Subcutaneous adipose tissue (tissue), 4 donors: Measurements from ENCODE around the gene ZNF689. TPM values are rescaled to one million over a fixed set of nuclear protein-coding genes. Genes with fewer than 3 reads are reported as not detected.

Experiments
- total RNA-seq, 4 donors: library from RNA; depleted of rRNA; stranded (reverse); fragments of >200 nt; gene quantifications; one replicate each; pipeline ENCODE4 v1.1.0, GENCODE V29; 2016
- TF ChIP-seq, protein P1 (sequence below): fragments of 450-650 bp; IDR thresholded peaks from one replicate; pipeline ENCODE4 v1.5.1; 2016; ENCODE audit warnings: low read depth, mild to moderate bottlenecking, control low read depth, antibody characterized with exemption, moderate library complexity

ZNF689 gene
- total RNA-seq, result 1 to 10 TPM; 5.3 to 9.8 (median 7.4) TPM

DNA sequence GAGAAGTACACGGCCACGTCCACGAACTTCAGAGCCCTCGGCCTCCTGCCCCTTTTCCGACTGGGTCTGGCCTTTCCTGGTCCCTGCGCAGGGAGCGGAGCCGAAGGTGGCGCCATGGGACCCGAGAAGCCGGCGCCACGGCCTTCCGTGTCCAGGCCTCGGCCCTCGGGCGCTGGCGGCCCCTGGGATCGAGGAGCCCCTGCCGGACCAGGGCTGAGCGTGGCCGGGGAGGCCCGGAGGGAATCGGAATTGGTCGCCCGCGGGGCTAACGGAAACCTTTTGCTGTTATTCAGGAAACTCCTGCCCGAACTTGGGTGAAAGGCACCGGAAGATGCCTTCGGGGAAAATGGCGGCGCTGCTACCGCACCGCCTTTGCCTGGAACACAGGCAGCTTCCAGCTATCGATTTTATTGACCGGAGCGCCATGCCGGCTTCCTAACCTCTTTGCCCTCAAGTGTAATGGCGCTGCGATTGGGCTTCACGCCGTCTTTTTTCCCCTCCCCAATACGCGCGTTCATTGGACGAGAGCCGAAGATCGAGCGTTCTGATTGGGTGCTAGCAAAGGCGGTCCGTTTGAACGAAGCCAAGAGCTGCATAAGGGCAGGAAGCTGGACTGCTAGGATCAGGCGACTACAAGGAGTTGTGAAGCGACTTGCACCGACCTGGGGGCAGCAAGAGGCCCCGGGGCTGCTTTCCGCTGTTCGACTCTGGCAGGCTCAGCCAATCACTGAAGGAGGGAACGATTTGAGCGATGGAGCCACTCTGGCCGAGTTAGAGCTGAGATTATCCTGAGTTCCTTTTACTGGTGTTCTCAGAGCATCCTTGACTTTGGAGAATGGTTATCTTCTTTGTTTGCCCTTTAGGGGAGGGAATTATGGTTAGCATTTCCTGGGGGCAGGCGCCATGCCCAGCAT is at the start of gene ZNF689:
Gene ZNF689, minus strand, starts transcription at position 464 of the 914 bp plus-strand sequence. Its CDS starts 348 bp downstream, at position 116.
- TF ChIP-seq, protein P1, sequence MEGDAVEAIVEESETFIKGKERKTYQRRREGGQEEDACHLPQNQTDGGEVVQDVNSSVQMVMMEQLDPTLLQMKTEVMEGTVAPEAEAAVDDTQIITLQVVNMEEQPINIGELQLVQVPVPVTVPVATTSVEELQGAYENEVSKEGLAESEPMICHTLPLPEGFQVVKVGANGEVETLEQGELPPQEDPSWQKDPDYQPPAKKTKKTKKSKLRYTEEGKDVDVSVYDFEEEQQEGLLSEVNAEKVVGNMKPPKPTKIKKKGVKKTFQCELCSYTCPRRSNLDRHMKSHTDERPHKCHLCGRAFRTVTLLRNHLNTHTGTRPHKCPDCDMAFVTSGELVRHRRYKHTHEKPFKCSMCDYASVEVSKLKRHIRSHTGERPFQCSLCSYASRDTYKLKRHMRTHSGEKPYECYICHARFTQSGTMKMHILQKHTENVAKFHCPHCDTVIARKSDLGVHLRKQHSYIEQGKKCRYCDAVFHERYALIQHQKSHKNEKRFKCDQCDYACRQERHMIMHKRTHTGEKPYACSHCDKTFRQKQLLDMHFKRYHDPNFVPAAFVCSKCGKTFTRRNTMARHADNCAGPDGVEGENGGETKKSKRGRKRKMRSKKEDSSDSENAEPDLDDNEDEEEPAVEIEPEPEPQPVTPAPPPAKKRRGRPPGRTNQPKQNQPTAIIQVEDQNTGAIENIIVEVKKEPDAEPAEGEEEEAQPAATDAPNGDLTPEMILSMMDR, result no peak

DNA sequence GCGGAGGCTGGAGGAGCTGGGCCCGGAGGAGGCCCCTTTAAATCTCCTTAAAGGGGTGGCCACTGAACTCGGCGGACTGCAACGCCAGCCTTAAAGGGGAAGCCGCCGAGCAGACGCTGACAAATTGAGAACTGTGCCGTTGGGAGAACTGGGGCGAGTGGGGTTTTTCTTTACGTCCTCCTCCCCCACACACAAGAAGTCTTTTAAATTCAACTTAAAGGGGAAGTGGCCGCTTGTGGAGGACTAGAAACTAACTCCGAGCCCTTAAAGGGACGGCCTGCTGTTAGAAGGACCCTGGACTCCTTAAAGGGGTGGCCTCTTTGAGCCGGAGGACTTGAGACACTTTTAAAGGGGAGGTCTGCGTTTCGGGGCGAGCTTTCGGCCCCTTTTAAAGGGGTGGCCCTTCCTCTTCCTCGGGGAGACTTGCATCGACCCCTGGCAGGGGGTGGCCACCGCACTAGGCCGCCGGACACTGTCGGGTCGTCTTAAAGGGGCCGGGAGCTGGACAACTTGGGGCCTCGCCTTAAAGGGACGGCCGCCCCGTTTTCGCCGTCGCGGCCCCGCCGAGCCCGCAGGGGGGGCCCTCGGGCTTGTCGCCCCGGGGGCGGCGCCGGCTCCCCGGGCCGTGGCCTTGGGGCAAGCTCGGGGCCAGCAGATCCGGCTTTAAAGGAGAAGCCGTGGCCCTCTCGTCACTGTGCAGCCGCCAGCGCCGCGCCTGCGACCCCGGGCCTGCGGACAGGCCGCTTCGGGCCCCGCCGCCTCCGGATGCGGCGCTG is 48.7 kb upstream of the ZNF689 start:
- TF ChIP-seq, protein P1, result no peak

GRCh38 chr16:30657866-30658730 is 47.9 kb upstream of the ZNF689 start, which contains the start of gene FBRS:
FBRS (plus strand) TSS chr16:30658431; CDS start chr16:30659519, 1,088 bp downstream.
- TF ChIP-seq, protein P1, result no peak

DNA sequence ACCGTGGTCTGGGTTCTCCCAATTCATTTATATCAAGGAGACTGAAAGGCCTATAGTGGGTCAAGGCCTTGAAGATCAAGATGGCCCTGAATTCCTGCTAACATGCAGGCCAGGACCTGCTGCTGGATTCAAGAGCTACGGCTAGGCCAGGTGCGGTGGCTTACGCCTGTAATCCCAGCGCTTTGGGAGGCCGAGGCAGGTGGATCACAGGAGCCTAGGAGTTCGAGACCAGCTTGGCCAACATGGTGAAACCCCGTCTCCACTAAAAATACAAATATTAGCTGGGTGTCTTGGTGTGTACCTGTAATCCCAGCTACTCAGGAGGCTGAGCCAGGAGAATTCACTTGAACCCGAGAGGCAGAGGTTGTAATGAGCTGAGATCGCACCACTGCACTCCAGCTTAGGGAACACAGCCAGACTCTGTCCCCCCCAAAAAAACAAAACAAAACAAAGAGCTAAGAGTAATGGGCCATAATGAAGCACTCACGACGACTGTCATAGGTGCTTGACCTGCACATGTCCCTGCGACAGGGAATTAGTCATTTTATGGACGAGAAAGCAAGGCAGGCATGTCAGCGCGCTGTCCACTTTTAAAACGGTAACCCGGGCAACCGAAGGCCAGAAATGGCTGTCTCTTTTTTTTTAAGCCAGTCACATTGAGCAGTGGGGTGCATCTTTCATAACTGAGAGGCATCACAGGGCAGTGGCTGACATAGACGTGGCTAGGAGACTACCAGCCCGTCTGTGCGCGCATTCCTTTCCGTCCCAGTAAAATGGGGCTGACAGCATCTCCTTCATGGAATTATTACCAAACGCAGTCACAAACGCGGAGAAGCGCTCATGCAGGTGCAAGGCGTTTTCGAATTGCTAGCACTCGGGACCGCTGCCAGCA is 47.0 kb upstream of the ZNF689 start:
- TF ChIP-seq, protein P1, result no peak

DNA sequence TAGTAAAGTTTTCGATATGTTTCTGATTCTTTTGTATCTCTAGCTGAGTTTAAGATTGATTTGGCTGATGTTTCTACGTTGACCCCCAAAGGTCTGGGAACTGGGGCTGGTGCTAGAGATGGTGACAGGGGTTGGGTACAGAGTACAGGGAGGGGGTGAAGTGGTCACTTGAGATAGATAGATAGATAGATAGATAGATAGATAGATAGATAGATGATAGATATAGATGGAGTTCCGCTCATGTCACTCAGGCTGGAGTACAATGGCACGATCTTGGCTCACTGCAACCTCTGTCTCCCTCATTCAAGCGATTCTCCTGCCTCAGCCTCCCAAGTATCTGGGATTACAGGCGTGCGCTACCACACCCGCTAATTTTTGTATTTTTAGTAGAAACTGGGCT is 46.2 kb upstream of the ZNF689 start:
- TF ChIP-seq, protein P1, result no peak

- TF ChIP-seq, protein P1, result no peak
These were observed 45.7 kb upstream of the ZNF689 start for GRCh38 chr16:30655815-30656347.
